HepG2 (cell line): Measurements from ENCODE around the gene PDE5A. TPM values are rescaled to one million over a fixed set of nuclear protein-coding genes. Genes with fewer than 3 reads are reported as not detected.

ENCODE experiments used
- ATAC-seq: fragments of 200-7000 bp; cut with Tn5 transposase; 3 replicates; pipeline ENCODE4 v1.9.1; 2020; ENCODE audit warnings: mild to moderate bottlenecking, moderate library complexity
- BruUV-seq: library from RNA; stranded (reverse); fragments of 400-500 nt; replicated peaks from 2 replicates; lab custom pipeline; 2021; lab: Mats Ljungman, UMichigan
- CTCF ChIA-PET: fragments of 300-600 bp; formaldehyde crosslinking; extraction: SDS; loops from one replicate; lab custom pipeline; 2021; ENCODE audit warnings: low total read pairs, inconsistent platforms, low intra/inter-chr PET ratio; lab: Yijun Ruan, JAX
- POLR2A ChIA-PET: fragments of 350-600 bp; sonication (Branson Sonifier 250); formaldehyde crosslinking; loops from one replicate; lab custom pipeline; 2020; ENCODE audit warnings: antibody characterized with exemption, inconsistent platforms; lab: Yijun Ruan, JAX
- DNase-seq: peaks from one replicate; pipeline ENCODE4 v3.0.0-alpha.2; 2015; ENCODE audit warnings: low spot score
- FAIRE-seq: peaks from 3 replicates; lab custom pipeline; 2011; peaks lifted over from hg19 to GRCh38; lab: Jason Lieb, UNC
- H2AFZ ChIP-seq: one replicate; pipeline ENCODE4 v1.6.1; 2011; ENCODE audit warnings: low read length, inconsistent platforms
- H3K27ac ChIP-seq: fragments of 300-600 bp; 3 replicates; pipeline ENCODE4 v1.8.0; 2011; ENCODE audit warnings: mixed run types, mild to moderate bottlenecking, mixed read lengths, low read length, inconsistent platforms; ENCODE audit not compliant: insufficient read depth; ENCODE audit errors: extremely low read length
- H3K27me3 ChIP-seq, 2 experiments: fragments of 200-600 bp in 1 of 2; 2 replicates in 1 of 2; 3 replicates in 1 of 2; pipeline versions ENCODE4 v1.6.0 to v1.8.0; 2011; ENCODE audit warnings: low read length in 2 of 2, mild to moderate bottlenecking in 2 of 2, moderate library complexity in 2 of 2, inconsistent platforms in 1 of 2; ENCODE audit not compliant: insufficient read depth in 2 of 2, control insufficient read depth in 1 of 2
- H3K36me3 ChIP-seq, 2 experiments: fragments of 200-600 bp in 1 of 2; replicated peaks in 1 of 2; 2 replicates in 1 of 2; 3 replicates in 1 of 2; pipeline versions ENCODE4 v1.5.1 to v1.8.0; 2011; ENCODE audit warnings: low read length in 2 of 2, inconsistent platforms in 1 of 2; ENCODE audit not compliant: insufficient read depth in 2 of 2, control insufficient read depth in 1 of 2
- H3K4me1 ChIP-seq: 2 replicates; pipeline ENCODE4 v1.5.1; 2012; ENCODE audit warnings: low read length, inconsistent platforms; ENCODE audit not compliant: insufficient read depth
- H3K4me2 ChIP-seq: 2 replicates; pipeline ENCODE4 v1.6.0; 2011; ENCODE audit warnings: low read depth, low read length, inconsistent platforms
- H3K4me3 ChIP-seq, 3 experiments: fragments of 200-600 bp in 1 of 3; sonication (generic), shearing (Covaris generic) in 1 of 3; replicated peaks in 1 of 3; 2 replicates each; pipeline ENCODE4 v1.5.1; 2011 to 2016; ENCODE audit warnings: low read length in 3 of 3, inconsistent platforms in 2 of 3, low read depth in 2 of 3, mild to moderate bottlenecking in 2 of 3, control low read depth in 1 of 3, mixed read lengths in 1 of 3; ENCODE audit not compliant: insufficient read depth in 1 of 3
- H3K79me2 ChIP-seq: one replicate; pipeline ENCODE4 v1.6.1; 2011; ENCODE audit warnings: low read length, inconsistent platforms; ENCODE audit not compliant: insufficient read depth
- H3K9ac ChIP-seq: 2 replicates; pipeline ENCODE4 v1.6.0; 2011; ENCODE audit warnings: mild to moderate bottlenecking, low read depth, low read length, inconsistent platforms; ENCODE audit not compliant: insufficient read depth
- H3K9me3 ChIP-seq: 2 replicates; pipeline ENCODE4 v1.5.1; 2012; ENCODE audit warnings: mild to moderate bottlenecking, low read length
- H4K20me1 ChIP-seq: 2 replicates; pipeline ENCODE4 v1.6.0; 2011; ENCODE audit warnings: inconsistent platforms, mild to moderate bottlenecking, low read length, moderate library complexity; ENCODE audit not compliant: insufficient read depth
- MAFF ChIP-seq: IDR thresholded peaks from 2 replicates; pipeline ENCODE4 v1.6.1; 2011; ENCODE audit warnings: low read depth, low read length, improper control_type of control experiment
- MAFK ChIP-seq, 2 experiments: IDR thresholded peaks in 1 of 2; conservative IDR thresholded peaks in 1 of 2; 2 replicates each; pipeline ENCODE4 v1.6.1; 2011; ENCODE audit warnings: improper control_type of control experiment in 2 of 2, low read length in 2 of 2
- MIXL1 ChIP-seq: IDR thresholded peaks from 2 replicates; pipeline ENCODE4 v1.6.1; 2016
- SP5 ChIP-seq: IDR thresholded peaks from 2 replicates; pipeline ENCODE4 v1.6.1; 2016; ENCODE audit warnings: low read depth, borderline replicate concordance
- WGBS: methylation state at CpG from one replicate; pipeline ENCODE4 v1.1.6; 2017; ENCODE audit warnings: low lambda C conversion rate; 5-methylcytosine and 5-hydroxymethylcytosine counted together
- in situ Hi-C: cut with HindIII; loops from 2 replicates; pipeline ENCODE4 v1.10.0; 2017; ENCODE audit warnings: low pct_unique_long_range_greater_than_20kb; ENCODE audit not compliant: extremely low pct_ligation_motif_present
- intact Hi-C: fragments of 100-400 bp; cut with micrococcal nuclease; formaldehyde crosslinking; loops from one replicate; pipeline ENCODE4 v1.10.0; 2022; ENCODE audit not compliant: unreplicated experiment
- polyA plus RNA-seq, 8 experiments: library from polyadenylated mRNA; depleted of rRNA in 3 of 8; stranded (reverse) in 7 of 8; unstranded in 1 of 8; fragments of >200 nt; fragmentation: Illumina TruSeq in 4 of 8; extraction: Trizol in 4 of 8; gene quantifications; 2 replicates each; pipeline versions ENCODE4 v1.2.1 to v1.2.3, GENCODE V29; 2011 to 2016; ENCODE audit warnings: low read depth in 4 of 8, missing spikeins in 1 of 8, mixed read lengths in 1 of 8; ENCODE audit not compliant: insufficient read depth in 1 of 8
- total RNA-seq, 5 experiments: library from RNA; depleted of rRNA; stranded (reverse); fragments of >200 nt; fragmentation: Illumina TruSeq; extraction: Trizol; gene quantifications; 2 replicates each; pipeline ENCODE4 v1.2.3, GENCODE V29; 2016; ENCODE audit warnings: low read depth in 1 of 5
- TF ChIP-seq, protein P1 (sequence below): fragments of 450-650 bp; IDR thresholded peaks from 2 replicates; pipeline ENCODE4 v1.6.1; 2017; ENCODE audit warnings: mild to moderate bottlenecking

The PDE5A gene
- total and polyA plus RNA-seq, 2 of the 13 experiments (the other 11 are each of a cell fraction or from before 2014, with no cell fraction given): 0.22 to 0.44 TPM

DNA sequence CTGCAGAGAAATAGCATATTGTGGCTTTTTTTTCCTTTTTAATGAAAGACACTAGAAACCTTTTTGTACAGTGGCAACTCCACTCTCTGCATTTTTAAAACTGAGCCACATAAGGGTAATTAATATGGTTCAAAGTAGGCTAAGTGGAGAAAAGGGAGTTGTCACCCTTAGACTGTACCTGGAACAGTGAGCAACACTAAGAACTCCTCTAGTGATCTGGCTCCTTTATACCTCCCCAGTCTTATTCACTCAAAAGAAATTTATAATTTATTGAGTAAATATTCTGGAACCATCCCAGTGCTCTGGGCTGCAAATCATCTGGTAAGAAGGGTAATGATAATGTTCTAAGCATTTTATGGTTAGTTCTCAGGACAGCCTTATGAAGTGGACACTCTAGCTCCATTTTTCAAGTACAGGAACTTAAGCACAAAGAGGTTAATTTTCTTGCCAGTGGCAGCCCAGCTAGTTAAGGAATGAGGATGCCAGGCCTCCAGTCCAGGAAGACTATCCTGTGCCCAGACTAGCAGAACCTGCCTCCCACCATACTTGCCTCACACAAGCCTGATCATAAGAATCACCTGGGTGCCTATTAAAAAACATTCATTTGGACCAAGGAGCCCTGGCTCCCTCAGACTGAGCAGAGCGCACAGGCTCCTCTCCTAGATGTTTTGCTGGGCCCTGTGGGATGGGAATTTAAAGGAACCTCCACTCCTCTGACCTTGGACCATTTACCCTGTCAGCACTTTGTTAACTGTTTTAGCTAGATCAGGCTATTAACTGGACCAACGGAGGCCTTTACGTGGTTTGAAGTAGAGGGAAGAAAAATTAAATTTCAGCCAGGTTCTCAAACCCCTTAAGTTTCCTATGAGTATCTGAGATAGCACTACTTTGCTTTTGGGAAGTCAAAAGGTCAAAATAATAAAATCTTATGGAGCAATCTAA, 102.6 kb downstream of the PDE5A start:
- Histone ChIP-seq H3K79me2 (no peaks in the 10 kb centered on the region), H3K4me3 (no peak overlapping the region), H4K20me1 (no peaks in the 10 kb centered on the region), H3K27me3 (no peaks in the 10 kb centered on the region), H3K4me2 (0 out of 2 replicates have a peak overlapping the region, but pooled peaks have one; percentile 8), H3K9me3 (no peaks in the 10 kb centered on the region), H3K27ac (peak overlapping the region; percentile 8), H2AFZ (no peak overlapping the region), H3K4me1 (peaks cover 40% of the 10 kb centered on the region), H3K36me3 (no peaks in the 10 kb centered on the region), H3K9ac (no peak overlapping the region)
- in situ Hi-C loops (no loop called here), intact Hi-C loops (no loop called here)
- no peak for FAIRE-seq
- 83% methylated on average over 2 of the region's 3 CpGs for WGBS
- peak; percentile 44 for ATAC-seq
- no peak for DNase-seq
- CTCF ChIA-PET: no interaction called here
- BruUV-seq: no TSS peak
- POLR2A ChIA-PET: no interaction called here
- TF ChIP-seq, protein P1, sequence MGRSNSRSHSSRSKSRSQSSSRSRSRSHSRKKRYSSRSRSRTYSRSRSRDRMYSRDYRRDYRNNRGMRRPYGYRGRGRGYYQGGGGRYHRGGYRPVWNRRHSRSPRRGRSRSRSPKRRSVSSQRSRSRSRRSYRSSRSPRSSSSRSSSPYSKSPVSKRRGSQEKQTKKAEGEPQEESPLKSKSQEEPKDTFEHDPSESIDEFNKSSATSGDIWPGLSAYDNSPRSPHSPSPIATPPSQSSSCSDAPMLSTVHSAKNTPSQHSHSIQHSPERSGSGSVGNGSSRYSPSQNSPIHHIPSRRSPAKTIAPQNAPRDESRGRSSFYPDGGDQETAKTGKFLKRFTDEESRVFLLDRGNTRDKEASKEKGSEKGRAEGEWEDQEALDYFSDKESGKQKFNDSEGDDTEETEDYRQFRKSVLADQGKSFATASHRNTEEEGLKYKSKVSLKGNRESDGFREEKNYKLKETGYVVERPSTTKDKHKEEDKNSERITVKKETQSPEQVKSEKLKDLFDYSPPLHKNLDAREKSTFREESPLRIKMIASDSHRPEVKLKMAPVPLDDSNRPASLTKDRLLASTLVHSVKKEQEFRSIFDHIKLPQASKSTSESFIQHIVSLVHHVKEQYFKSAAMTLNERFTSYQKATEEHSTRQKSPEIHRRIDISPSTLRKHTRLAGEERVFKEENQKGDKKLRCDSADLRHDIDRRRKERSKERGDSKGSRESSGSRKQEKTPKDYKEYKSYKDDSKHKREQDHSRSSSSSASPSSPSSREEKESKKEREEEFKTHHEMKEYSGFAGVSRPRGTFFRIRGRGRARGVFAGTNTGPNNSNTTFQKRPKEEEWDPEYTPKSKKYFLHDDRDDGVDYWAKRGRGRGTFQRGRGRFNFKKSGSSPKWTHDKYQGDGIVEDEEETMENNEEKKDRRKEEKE: no peak
- peak; percentile 52 to 78 for TF ChIP-seq MAFK (conservative IDR thresholded peaks at IDR 0.05 in 1 of 2, IDR thresholded peaks at IDR 0.05 in 1 of 2; ENCODE audit: low read length in 2 of 2)
- TF ChIP-seq SP5: no peak
- peak; percentile 76 for TF ChIP-seq MAFF
- 0 out of 2 replicates have a peak, but pooled peaks have one; percentile 5 for TF ChIP-seq MIXL1 (CRISPR knock-in tag)
